ENCODE results near the gene LRP1. TPM values are rescaled to one million over a fixed set of nuclear protein-coding genes. Genes with fewer than 3 reads are reported as not detected.

Gene LRP1
- total and polyA plus RNA-seq, 2 of the 13 experiments (the other 11 are each of a cell fraction or from before 2014, with no cell fraction given), result 14.7 to 30.8 TPM

DNA sequence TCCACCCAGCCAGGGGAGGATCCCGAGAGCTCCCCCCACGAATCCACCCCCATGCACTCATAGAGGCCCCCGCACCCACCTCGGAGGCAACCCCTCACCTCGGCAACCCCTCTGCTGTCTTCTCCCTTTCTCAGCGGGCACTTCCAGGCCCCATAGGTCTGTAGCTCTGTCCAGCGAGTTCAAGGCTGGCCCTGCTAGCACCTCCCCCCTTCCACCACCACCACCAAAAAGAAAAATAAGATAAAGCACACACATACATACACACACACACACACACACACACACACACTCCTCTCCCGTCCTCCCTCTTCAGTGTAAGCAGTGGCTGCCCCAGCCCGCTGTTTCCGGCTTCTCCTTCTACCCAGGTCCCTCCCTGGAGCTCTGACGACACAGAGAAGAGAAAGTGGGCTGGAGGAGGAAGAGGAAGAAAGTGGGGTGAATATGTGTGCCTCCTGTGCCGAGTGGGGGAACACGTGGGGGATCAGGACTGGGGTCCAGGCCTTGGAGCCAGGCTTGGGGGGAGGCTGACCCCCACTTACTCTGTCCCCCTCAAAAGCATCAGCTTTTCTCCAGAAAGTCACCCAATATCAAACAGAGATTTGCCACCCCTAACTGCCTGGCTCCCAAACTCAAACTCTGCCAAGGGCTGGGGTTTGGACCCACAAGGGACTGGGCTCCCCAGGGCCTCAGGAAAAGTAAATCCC is 17.1 kb upstream of the LRP1 start, which contains the start of gene STAT6 (continued):
- TF ChIP-seq, protein P1, sequence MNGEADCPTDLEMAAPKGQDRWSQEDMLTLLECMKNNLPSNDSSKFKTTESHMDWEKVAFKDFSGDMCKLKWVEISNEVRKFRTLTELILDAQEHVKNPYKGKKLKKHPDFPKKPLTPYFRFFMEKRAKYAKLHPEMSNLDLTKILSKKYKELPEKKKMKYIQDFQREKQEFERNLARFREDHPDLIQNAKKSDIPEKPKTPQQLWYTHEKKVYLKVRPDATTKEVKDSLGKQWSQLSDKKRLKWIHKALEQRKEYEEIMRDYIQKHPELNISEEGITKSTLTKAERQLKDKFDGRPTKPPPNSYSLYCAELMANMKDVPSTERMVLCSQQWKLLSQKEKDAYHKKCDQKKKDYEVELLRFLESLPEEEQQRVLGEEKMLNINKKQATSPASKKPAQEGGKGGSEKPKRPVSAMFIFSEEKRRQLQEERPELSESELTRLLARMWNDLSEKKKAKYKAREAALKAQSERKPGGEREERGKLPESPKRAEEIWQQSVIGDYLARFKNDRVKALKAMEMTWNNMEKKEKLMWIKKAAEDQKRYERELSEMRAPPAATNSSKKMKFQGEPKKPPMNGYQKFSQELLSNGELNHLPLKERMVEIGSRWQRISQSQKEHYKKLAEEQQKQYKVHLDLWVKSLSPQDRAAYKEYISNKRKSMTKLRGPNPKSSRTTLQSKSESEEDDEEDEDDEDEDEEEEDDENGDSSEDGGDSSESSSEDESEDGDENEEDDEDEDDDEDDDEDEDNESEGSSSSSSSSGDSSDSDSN (CRISPR knock-in tag; IDR thresholded peaks at IDR 0.05), result no peak; the same call in 1 of the 2 replicates
- TF ChIP-seq, protein P2, sequence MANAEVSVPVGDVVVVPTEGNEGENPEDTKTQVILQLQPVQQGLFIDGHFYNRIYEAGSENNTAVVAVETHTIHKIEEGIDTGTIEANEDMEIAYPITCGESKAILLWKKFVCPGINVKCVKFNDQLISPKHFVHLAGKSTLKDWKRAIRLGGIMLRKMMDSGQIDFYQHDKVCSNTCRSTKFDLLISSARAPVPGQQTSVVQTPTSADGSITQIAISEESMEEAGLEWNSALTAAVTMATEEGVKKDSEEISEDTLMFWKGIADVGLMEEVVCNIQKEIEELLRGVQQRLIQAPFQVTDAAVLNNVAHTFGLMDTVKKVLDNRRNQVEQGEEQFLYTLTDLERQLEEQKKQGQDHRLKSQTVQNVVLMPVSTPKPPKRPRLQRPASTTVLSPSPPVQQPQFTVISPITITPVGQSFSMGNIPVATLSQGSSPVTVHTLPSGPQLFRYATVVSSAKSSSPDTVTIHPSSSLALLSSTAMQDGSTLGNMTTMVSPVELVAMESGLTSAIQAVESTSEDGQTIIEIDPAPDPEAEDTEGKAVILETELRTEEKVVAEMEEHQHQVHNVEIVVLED (CRISPR knock-in tag; IDR thresholded peaks at IDR 0.05; ENCODE audit: borderline replicate concordance), result no peak
- TF ChIP-seq ZNF546 (CRISPR knock-in tag; conservative IDR thresholded peaks at IDR 0.05) (no peak), POLR2AphosphoS5 (IDR thresholded peaks at IDR 0.05; ENCODE audit: low read depth, low read length) (peak; percentile 73), ZNF124 (CRISPR knock-in tag; IDR thresholded peaks at IDR 0.05) (no peak), ZNF782 (CRISPR knock-in tag; IDR thresholded peaks at IDR 0.05; ENCODE audit: borderline replicate concordance) (no peak), ZNF446 (CRISPR knock-in tag; IDR thresholded peaks at IDR 0.05) (no peak), STAT5B (CRISPR knock-in tag; IDR thresholded peaks at IDR 0.05) (no peak), NFE2 (CRISPR knock-in tag; IDR thresholded peaks at IDR 0.05) (no peak), ZNF34 (CRISPR knock-in tag; IDR thresholded peaks at IDR 0.05; ENCODE audit: borderline replicate concordance) (peak; percentile 9; the same call in 1 of the 2 replicates), MAFF (IDR thresholded peaks at IDR 0.05; ENCODE audit: low read depth, low read length) (no peak), KLF16 (CRISPR knock-in tag; IDR thresholded peaks at IDR 0.05) (no peak), TCF7L2 (IDR thresholded peaks at IDR 0.05; ENCODE audit: low read depth, low read length) (no peak), ARNT2 (CRISPR knock-in tag; IDR thresholded peaks at IDR 0.05; ENCODE audit: low read depth) (no peak), GTF3A (CRISPR knock-in tag; conservative IDR thresholded peaks at IDR 0.05) (no peak), RFX3 (CRISPR knock-in tag; IDR thresholded peaks at IDR 0.05) (no peak), MXD4 (CRISPR knock-in tag; IDR thresholded peaks at IDR 0.05) (no peak), ZNF234 (CRISPR knock-in tag; conservative IDR thresholded peaks at IDR 0.05) (no peak), ELF3 (CRISPR knock-in tag; IDR thresholded peaks at IDR 0.05) (peak; percentile 19; the same call in 1 of the 2 replicates), SMAD9 (CRISPR knock-in tag; IDR thresholded peaks at IDR 0.05) (no peak), BORCS8-MEF2B (CRISPR knock-in tag; IDR thresholded peaks at IDR 0.05) (no peak; the same call in 1 of the 2 replicates)
- TF ChIP-seq, protein P3, sequence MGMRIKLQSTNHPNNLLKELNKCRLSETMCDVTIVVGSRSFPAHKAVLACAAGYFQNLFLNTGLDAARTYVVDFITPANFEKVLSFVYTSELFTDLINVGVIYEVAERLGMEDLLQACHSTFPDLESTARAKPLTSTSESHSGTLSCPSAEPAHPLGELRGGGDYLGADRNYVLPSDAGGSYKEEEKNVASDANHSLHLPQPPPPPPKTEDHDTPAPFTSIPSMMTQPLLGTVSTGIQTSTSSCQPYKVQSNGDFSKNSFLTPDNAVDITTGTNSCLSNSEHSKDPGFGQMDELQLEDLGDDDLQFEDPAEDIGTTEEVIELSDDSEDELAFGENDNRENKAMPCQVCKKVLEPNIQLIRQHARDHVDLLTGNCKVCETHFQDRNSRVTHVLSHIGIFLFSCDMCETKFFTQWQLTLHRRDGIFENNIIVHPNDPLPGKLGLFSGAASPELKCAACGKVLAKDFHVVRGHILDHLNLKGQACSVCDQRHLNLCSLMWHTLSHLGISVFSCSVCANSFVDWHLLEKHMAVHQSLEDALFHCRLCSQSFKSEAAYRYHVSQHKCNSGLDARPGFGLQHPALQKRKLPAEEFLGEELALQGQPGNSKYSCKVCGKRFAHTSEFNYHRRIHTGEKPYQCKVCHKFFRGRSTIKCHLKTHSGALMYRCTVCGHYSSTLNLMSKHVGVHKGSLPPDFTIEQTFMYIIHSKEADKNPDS (CRISPR knock-in tag; IDR thresholded peaks at IDR 0.05), result no peak

Data from HepG2 (cell line).